DMS 273 (cell line): ENCODE measurements around the gene SUPT4H1.
A peak's percentile ranks its signal among the peaks of the same experiment; 100 is the strongest.

ENCODE experiments used
- DNase-seq: peaks from one replicate; lab custom pipeline; 2025; ENCODE audit not compliant: unreplicated experiment; lab: John Stamatoyannopoulos, UW

SUPT4H1 gene

DNA sequence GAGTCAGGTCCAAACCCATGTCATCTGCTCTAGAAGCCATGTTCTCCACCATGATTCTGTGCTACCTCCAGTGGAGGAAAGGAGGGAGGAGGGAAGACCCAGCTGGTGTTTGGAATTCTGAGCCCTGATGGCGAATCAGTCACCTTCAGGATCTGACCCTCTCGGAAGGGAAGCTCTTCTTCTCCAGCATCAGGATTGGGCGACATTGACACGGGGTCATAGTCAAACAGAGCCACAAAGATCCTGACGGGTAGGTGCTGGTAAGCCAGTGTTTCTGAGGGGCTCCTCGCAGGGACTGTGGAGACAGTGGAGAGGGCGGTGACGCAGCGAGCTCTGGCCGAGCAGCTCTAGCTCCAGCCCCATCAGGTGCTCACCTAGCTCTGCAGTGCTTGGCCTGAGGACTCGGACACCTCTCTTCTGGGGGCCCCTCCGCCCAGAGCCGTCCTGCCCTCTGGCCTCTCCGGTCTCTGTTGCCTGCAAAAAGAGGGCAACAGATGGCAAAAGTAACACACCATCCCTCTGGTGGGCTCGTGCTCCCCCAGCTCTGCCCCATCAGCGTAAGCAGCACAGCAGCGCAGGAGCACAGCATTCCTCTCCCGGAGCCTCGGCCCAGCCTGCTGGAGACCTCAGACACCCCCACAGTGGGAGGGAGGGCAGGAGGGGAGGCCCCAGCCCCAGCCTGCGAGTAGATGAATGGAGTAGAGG lies 44.4 kb downstream of the SUPT4H1 start:
- no peak for DNase-seq

GRCh38 chr17:58306131-58306951 lies 45.7 kb downstream of the SUPT4H1 start:
- DNase-seq, result no peak

- no peak for DNase-seq
Observed at GRCh38 chr17:58305626-58306025, 46.4 kb downstream of the SUPT4H1 start.

- no peak for DNase-seq
Observed at GRCh38 chr17:58304750-58305486, 47.1 kb downstream of the SUPT4H1 start.

DNA sequence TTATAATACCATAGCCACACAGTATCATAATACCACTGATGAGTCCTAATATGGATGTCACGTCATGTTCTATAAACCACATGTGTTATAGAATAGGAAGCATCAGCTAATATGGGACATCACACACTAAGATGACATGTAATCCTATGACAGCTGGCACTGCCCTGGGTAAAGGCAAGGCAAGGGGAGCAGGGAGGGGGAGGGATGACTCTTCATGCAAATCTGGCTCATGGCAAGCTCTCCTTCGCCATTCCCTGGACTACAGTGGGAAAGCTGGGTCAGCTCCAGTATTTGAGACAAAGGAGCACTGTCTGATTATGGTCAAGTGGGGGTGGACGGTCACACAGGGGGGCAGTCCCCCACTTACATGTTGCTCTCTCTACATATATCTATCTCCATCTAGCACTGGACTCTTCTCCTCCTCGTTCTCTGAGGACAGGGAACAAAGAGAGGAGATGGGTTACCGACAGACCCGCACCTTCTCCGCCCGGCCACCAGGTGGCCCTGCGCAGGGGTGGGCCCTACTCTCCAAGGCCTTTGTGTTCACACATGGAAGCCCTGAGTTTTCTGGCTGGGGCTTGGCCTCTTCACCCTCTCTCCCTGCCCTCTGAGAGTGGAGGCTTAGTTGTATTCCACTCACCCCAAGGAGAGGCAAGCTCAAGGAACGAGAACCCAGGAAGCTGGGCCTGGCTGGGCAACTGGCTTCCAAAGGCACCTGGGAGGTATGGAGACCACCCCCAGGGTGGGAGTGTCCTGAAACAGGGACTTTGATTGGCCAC lies 47.8 kb downstream of the SUPT4H1 start:
- DNase-seq, result peak; percentile 85

GRCh38 chr17:58302919-58303585 lies 48.9 kb downstream of the SUPT4H1 start:
- DNase-seq, result no peak

DNA sequence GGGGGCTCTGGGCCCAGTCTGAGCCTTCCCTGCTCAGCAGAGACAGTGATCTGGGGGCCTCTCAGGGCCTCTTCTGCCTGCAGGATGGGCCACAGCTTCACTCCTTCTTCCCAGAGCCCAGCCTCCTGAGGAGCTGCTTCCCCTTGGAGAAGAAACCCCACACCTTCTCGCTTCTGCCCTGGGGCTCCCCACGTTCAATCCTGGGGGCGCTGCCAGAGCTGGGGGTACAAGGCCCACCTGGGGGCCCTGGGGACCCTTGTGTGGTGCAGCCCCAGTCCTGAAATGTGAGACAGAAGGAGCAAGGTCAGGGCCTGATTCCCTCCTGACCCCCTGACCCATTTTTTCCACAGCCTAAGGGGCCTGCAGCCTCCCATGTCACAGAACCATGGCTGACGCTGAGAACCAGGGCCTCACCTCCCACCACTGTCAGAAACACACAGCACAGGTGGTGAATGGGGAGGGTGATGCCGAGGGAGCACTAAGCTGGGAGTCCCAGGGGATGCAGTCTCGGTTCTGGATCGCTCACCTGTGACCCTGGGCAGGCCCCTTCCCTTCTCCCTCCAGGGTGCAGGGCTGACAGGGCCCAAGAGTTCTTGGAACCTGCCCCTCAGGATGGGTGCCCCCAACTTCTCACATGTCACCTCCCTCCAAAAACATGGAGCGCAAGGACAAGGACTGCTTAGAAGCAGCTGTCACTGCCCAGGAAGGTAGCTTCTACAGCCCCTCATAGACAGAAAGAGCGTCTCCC lies 49.7 kb downstream of the SUPT4H1 start:
- DNase-seq, result no peak

DNA sequence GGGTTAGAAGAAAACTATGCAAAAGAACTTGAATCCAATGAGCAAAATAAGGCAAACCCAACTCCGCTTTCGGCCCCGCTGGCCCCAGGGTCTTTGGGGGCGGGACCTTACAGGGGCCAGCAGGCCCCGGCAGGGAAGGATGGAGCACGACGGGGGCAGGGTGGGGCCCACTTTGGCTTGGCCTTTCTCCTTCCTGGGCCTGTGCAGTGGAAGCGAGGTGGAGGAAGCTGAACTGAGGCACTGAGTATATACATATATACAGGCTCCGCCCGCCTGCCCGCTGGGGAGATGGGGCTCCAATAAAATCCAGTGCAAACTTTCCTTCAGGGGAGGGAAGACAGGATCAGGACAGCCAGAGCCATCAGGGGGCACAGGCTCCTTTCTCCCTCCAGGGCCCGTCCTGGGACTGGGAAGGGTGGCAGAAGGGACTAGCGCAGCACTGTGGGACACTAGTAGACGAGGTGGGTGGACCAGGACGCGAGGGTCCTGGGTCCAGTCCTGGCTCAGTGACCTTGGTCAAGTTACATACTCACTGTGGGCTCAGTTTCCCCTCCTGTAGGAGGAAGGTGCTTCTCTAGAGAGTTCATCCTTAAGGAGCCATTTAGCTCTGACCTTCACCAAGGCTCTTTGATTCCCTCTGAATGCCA lies 50.4 kb downstream of the SUPT4H1 start:
- no peak for DNase-seq

DNA sequence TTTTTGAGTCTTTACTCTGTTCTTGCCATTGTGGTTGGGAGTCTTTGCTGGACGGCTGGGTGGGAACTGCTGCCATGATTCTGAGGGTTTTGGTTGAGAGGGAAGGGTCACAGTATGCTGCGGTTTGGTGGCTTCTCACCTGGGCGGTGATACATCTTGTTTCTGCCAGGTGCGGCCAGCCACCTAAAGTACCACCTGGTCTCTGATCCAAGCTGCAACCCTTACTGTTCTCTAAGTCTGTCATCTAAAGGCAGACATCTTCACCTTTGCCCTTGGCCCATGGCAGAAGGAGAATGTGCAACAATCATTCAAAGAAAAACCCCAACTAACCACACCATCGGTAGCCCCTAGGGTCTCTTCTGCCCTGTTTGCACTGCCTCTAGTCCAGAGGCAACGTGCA lies 51.7 kb downstream of the SUPT4H1 start:
- DNase-seq, result no peak
